ENCODE measurements around the gene DLX1. TPM values are rescaled to one million over a fixed set of nuclear protein-coding genes. Genes with fewer than 3 reads are reported as not detected.
"Not testable (repeated sequence)": the region's sequence is repeated elsewhere in the genome, so short reads cannot be mapped to it uniquely, and the experiment has no call there.

The DLX1 gene
- total RNA-seq, 2 experiments from 2014 or later = not detected

- Mint-ChIP-seq H3K4me1 (ENCODE audit: low read depth) (no peaks in the 10 kb centered on the region), H3K36me3 (ENCODE audit: low read depth) (no peaks in the 10 kb centered on the region), H3K9me3 (no peaks in the 10 kb centered on the region), H3K4me3 (no peak overlapping the region), H3K27ac (no peak overlapping the region), H3K27me3 (no peaks in the 10 kb centered on the region)
- ChIA-PET CTCF (no interaction called here), POLR2A (no interaction called here)
- no peaks in the 10 kb centered on the region for H3K4me1 ChIP-seq (ENCODE audit: insufficient read depth, low read length)
- DNase-seq (no peak), ATAC-seq (ENCODE audit: poor library complexity) (no peak)
- intact Hi-C loops (cut with DNase I, micrococcal nuclease) = no loop called here
- TF ChIP-seq, protein P1, sequence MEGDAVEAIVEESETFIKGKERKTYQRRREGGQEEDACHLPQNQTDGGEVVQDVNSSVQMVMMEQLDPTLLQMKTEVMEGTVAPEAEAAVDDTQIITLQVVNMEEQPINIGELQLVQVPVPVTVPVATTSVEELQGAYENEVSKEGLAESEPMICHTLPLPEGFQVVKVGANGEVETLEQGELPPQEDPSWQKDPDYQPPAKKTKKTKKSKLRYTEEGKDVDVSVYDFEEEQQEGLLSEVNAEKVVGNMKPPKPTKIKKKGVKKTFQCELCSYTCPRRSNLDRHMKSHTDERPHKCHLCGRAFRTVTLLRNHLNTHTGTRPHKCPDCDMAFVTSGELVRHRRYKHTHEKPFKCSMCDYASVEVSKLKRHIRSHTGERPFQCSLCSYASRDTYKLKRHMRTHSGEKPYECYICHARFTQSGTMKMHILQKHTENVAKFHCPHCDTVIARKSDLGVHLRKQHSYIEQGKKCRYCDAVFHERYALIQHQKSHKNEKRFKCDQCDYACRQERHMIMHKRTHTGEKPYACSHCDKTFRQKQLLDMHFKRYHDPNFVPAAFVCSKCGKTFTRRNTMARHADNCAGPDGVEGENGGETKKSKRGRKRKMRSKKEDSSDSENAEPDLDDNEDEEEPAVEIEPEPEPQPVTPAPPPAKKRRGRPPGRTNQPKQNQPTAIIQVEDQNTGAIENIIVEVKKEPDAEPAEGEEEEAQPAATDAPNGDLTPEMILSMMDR (IDR thresholded peaks at IDR 0.05) = no peak
- H3K36me3 ChIP-seq (ENCODE audit: insufficient read depth, low read length) = no peaks in the 10 kb centered on the region
- H3K4me3 ChIP-seq (ENCODE audit: low read length) = no peak overlapping the region
- no peaks in the 10 kb centered on the region for H3K9me3 ChIP-seq (ENCODE audit: control insufficient read depth in 1 of 2, insufficient read depth in 1 of 2, low read length in 2 of 2)
- no peak overlapping the region for H3K27ac ChIP-seq (ENCODE audit: low read depth in 1 of 2, low read length in 2 of 2)
- no peaks in the 10 kb centered on the region for H3K27me3 ChIP-seq (ENCODE audit: control insufficient read depth in 1 of 2, insufficient read depth in 2 of 2, low read length in 2 of 2)
Measured at GRCh38 chr2:172053486-172053885, 31.8 kb upstream of the DLX1 start.

- H3K4me1 ChIP-seq (ENCODE audit: insufficient read depth, low read length) = no peaks in the 10 kb centered on the region
- DNase-seq (no peak), ATAC-seq (ENCODE audit: poor library complexity) (no peak)
- H3K4me1 Mint-ChIP-seq (ENCODE audit: low read depth) = no peaks in the 10 kb centered on the region
- H3K27me3 Mint-ChIP-seq = peaks cover 4% of the 10 kb centered on the region
- H3K36me3 Mint-ChIP-seq (ENCODE audit: low read depth) = no peaks in the 10 kb centered on the region
- H3K27ac ChIP-seq (ENCODE audit: low read depth in 1 of 2, low read length in 2 of 2) = no peak overlapping the region
- TF ChIP-seq, protein P1 (IDR thresholded peaks at IDR 0.05) = no peak
- intact Hi-C loops (cut with DNase I, micrococcal nuclease) = no loop called here
- ChIA-PET POLR2A (no interaction called here), CTCF (no interaction called here)
- no peaks in the 10 kb centered on the region for H3K9me3 ChIP-seq (ENCODE audit: control insufficient read depth in 1 of 2, insufficient read depth in 1 of 2, low read length in 2 of 2)
- H3K27ac Mint-ChIP-seq = no peak overlapping the region
- H3K4me3 Mint-ChIP-seq = no peak overlapping the region
- H3K9me3 Mint-ChIP-seq = no peaks in the 10 kb centered on the region
- H3K27me3 ChIP-seq (ENCODE audit: control insufficient read depth in 1 of 2, insufficient read depth in 2 of 2, low read length in 2 of 2) = no peaks in the 10 kb centered on the region
- H3K36me3 ChIP-seq (ENCODE audit: insufficient read depth, low read length) = no peaks in the 10 kb centered on the region
- H3K4me3 ChIP-seq (ENCODE audit: low read length) = no peak overlapping the region
Measured at GRCh38 chr2:172056293-172056692, 29.0 kb upstream of the DLX1 start.

GRCh38 chr2:172058660-172059059 is 26.6 kb upstream of the DLX1 start:
- peaks cover 4% of the 10 kb centered on the region for H3K27me3 Mint-ChIP-seq
- POLR2A ChIA-PET = no interaction called here
- Histone ChIP-seq H3K27ac (ENCODE audit: low read depth in 1 of 2, low read length in 2 of 2) (no peak overlapping the region), H3K4me1 (ENCODE audit: insufficient read depth, low read length) (no peaks in the 10 kb centered on the region), H3K27me3 (ENCODE audit: control insufficient read depth in 1 of 2, insufficient read depth in 2 of 2, low read length in 2 of 2) (no peaks in the 10 kb centered on the region), H3K4me3 (ENCODE audit: low read length) (no peak overlapping the region), H3K36me3 (ENCODE audit: insufficient read depth, low read length) (no peaks in the 10 kb centered on the region), H3K9me3 (ENCODE audit: control insufficient read depth in 1 of 2, insufficient read depth in 1 of 2, low read length in 2 of 2) (no peaks in the 10 kb centered on the region)
- H3K36me3 Mint-ChIP-seq (ENCODE audit: low read depth) = peaks cover 18% of the 10 kb centered on the region
- no peaks in the 10 kb centered on the region for H3K4me1 Mint-ChIP-seq (ENCODE audit: low read depth)
- H3K9me3 Mint-ChIP-seq = no peaks in the 10 kb centered on the region
- intact Hi-C loops (cut with DNase I, micrococcal nuclease) = no loop called here
- TF ChIP-seq, protein P1 (IDR thresholded peaks at IDR 0.05) = no peak
- no peak for DNase-seq
- no peak overlapping the region for H3K4me3 Mint-ChIP-seq
- CTCF ChIA-PET = interaction anchor here (0.7 kb wide), 1 partner anchor 281 kb away, joined by 3 read pairs; no protein-coding TSS in a partner anchor
- no peak for ATAC-seq (ENCODE audit: poor library complexity)
- no peak overlapping the region for H3K27ac Mint-ChIP-seq

- POLR2A ChIA-PET; H3K9me3 Mint-ChIP-seq; H3K4me1 Mint-ChIP-seq (ENCODE audit: low read depth); H3K27me3 ChIP-seq (ENCODE audit: control insufficient read depth in 1 of 2, insufficient read depth in 2 of 2, low read length in 2 of 2); H3K4me3 Mint-ChIP-seq; H3K4me3 ChIP-seq (ENCODE audit: low read length); DNase-seq; CTCF ChIA-PET; H3K4me1 ChIP-seq (ENCODE audit: insufficient read depth, low read length); H3K9me3 ChIP-seq (ENCODE audit: control insufficient read depth in 1 of 2, insufficient read depth in 1 of 2, low read length in 2 of 2); intact Hi-C loops (cut with DNase I, micrococcal nuclease); ATAC-seq (ENCODE audit: poor library complexity); H3K27ac ChIP-seq (ENCODE audit: low read depth in 1 of 2, low read length in 2 of 2); H3K36me3 ChIP-seq (ENCODE audit: insufficient read depth, low read length); H3K27me3 Mint-ChIP-seq; H3K27ac Mint-ChIP-seq: not testable (repeated sequence)
- H3K36me3 Mint-ChIP-seq (ENCODE audit: low read depth) = peaks cover 26% of the 10 kb centered on the region
Measured at GRCh38 chr2:172060118-172060517, 25.2 kb upstream of the DLX1 start.

Measured in CD4-positive, alpha-beta T cell (primary cell).